Brain microvascular endothelial cell (primary cell): ENCODE results near the gene OR10A6.

Source experiments
- DNase-seq: peaks from one replicate; pipeline ENCODE4 v3.0.0-alpha.2; 2020
- H3K27ac ChIP-seq: fragments of 250-450 bp; sonication (Bioruptor Pico); 2 replicates; pipeline ENCODE4 v1.5.1; 2020; ENCODE audit warnings: mild to moderate bottlenecking, moderate library complexity
- H3K27me3 ChIP-seq: fragments of 250-450 bp; sonication (Bioruptor Pico); replicated peaks from 2 replicates; pipeline ENCODE4 v1.5.1; 2020; ENCODE audit warnings: mild to moderate bottlenecking
- H3K36me3 ChIP-seq: fragments of 250-450 bp; sonication (Bioruptor Pico); replicated peaks from 2 replicates; pipeline ENCODE4 v1.5.1; 2020; ENCODE audit warnings: mild to moderate bottlenecking
- H3K4me3 ChIP-seq: 2 replicates; pipeline ENCODE4 v1.5.1; 2011; ENCODE audit warnings: low read depth, mild to moderate bottlenecking, control low read depth, low read length, moderate library complexity
- CTCF ChIP-seq: IDR thresholded peaks from 2 replicates; pipeline ENCODE4 v1.5.1; 2011; ENCODE audit warnings: low read depth, mild to moderate bottlenecking, moderate library complexity, low read length, control low read depth, inconsistent platforms; ENCODE audit errors: missing control alignments
- in situ Hi-C: cut with HindIII; loops from 2 replicates; pipeline ENCODE4 v1.10.0; 2017; ENCODE audit warnings: low sequenced_read_pairs, low pct_ligation_motif_present

Gene OR10A6

GRCh38 chr11:7904917-7905316, 26.2 kb downstream of the OR10A6 start:
- in situ Hi-C loops = no loop called here
- DNase-seq = peak; percentile 14

GRCh38 chr11:7903940-7904339, 27.1 kb downstream of the OR10A6 start:
- no peak for DNase-seq

More at GRCh38 chr11:7904917-7905316, 26.2 kb downstream of the OR10A6 start:
- TF ChIP-seq CTCF = peak; percentile 53
- Histone ChIP-seq H3K4me3 (no peak overlapping the region), H3K27ac (no peak overlapping the region), H3K36me3 (no peaks in the 10 kb centered on the region), H3K27me3 (no peaks in the 10 kb centered on the region)

GRCh38 chr11:7901319-7901854, 29.7 kb downstream of the OR10A6 start:
- TF ChIP-seq CTCF = no peak
- H3K36me3 ChIP-seq = no peaks in the 10 kb centered on the region
- no peak for DNase-seq
- H3K27ac ChIP-seq = no peak overlapping the region
- in situ Hi-C loops = no loop called here
- H3K27me3 ChIP-seq = no peaks in the 10 kb centered on the region
- H3K4me3 ChIP-seq = no peak overlapping the region

More at GRCh38 chr11:7903940-7904339, 27.1 kb downstream of the OR10A6 start:
- Histone ChIP-seq H3K36me3 (no peaks in the 10 kb centered on the region), H3K27ac (no peak overlapping the region), H3K27me3 (no peaks in the 10 kb centered on the region), H3K4me3 (no peak overlapping the region)
- in situ Hi-C loops = no loop called here
- no peak for TF ChIP-seq CTCF

- Histone ChIP-seq H3K4me3 (no peak overlapping the region), H3K27me3 (no peaks in the 10 kb centered on the region), H3K36me3 (no peaks in the 10 kb centered on the region), H3K27ac (no peak overlapping the region)
- TF ChIP-seq CTCF = no peak
- in situ Hi-C loops = no loop called here
- no peak for DNase-seq
Measured at GRCh38 chr11:7900686-7901085, 30.4 kb downstream of the OR10A6 start.

GRCh38 chr11:7899418-7899817, 31.6 kb downstream of the OR10A6 start:
- H3K27me3 ChIP-seq = no peaks in the 10 kb centered on the region
- no peak for DNase-seq
- no peak overlapping the region for H3K27ac ChIP-seq
- H3K4me3 ChIP-seq = no peak overlapping the region
- TF ChIP-seq CTCF = no peak
- in situ Hi-C loops = no loop called here
- no peaks in the 10 kb centered on the region for H3K36me3 ChIP-seq

GRCh38 chr11:7898666-7899283, 32.3 kb downstream of the OR10A6 start:
- no peaks in the 10 kb centered on the region for H3K27me3 ChIP-seq
- no peaks in the 10 kb centered on the region for H3K36me3 ChIP-seq
- no peak overlapping the region for H3K27ac ChIP-seq
- in situ Hi-C loops = no loop called here
- no peak for TF ChIP-seq CTCF
- H3K4me3 ChIP-seq = no peak overlapping the region
- no peak for DNase-seq
